GM12878 (cell line): Measurements from ENCODE around the gene MPC1. TPM values are rescaled to one million over a fixed set of nuclear protein-coding genes. Genes with fewer than 3 reads are reported as not detected.

Experiments used
- ATAC-seq: fragments of 200-7000 bp; cut with Tn5 transposase; 3 replicates; pipeline ENCODE4 v1.9.1; 2020; ENCODE audit warnings: mild to moderate bottlenecking, moderate library complexity
- BruUV-seq: library from RNA; stranded (reverse); fragments of 400-500 nt; replicated peaks from 2 replicates; lab custom pipeline; 2021; lab: Mats Ljungman, UMichigan
- CTCF ChIA-PET: fragments of 300-600 bp; sonication (Branson Sonifier 250); formaldehyde crosslinking; extraction: SDS; loops from one replicate; lab custom pipeline; 2021; ENCODE audit warnings: inconsistent platforms; lab: Yijun Ruan, JAX
- POLR2A ChIA-PET: fragments of 350-600 bp; formaldehyde crosslinking; extraction: SDS; loops from one replicate; lab custom pipeline; 2021; ENCODE audit warnings: inconsistent platforms; lab: Charles Lee
- RAD21 ChIA-PET: fragments of 300-600 bp; sonication (Branson Sonifier 250); formaldehyde crosslinking; loops from one replicate; lab custom pipeline; 2023; ENCODE audit warnings: antibody characterized with exemption; ENCODE audit not compliant: unreplicated experiment; lab: Charles Lee
- SMC1A ChIA-PET: fragments of 300-600 bp; sonication (Branson Sonifier 250); formaldehyde crosslinking; loops from one replicate; lab custom pipeline; 2023; ENCODE audit not compliant: unreplicated experiment, uncharacterized antibody; lab: Charles Lee
- DNase-seq: peaks from one replicate; pipeline ENCODE4 v3.0.0-alpha.2; 2011; ENCODE audit warnings: low read depth, low spot score
- FAIRE-seq: peaks from 3 replicates; lab custom pipeline; 2011; peaks lifted over from hg19 to GRCh38; lab: Jason Lieb, UNC
- H2AFZ ChIP-seq: 2 replicates; pipeline ENCODE4 v1.6.0; 2011; ENCODE audit warnings: low read depth, low read length, control low read depth; ENCODE audit not compliant: control insufficient read depth
- H3K27ac ChIP-seq: 2 replicates; pipeline ENCODE4 v1.5.1; 2011; ENCODE audit warnings: control low read depth; ENCODE audit not compliant: control insufficient read depth, insufficient read depth
- H3K27me3 ChIP-seq, 2 experiments: replicated peaks in 1 of 2; 2 replicates each; pipeline versions ENCODE4 v1.6.0 to v1.6.1; 2011; ENCODE audit warnings: low read length in 1 of 2; ENCODE audit not compliant: control insufficient read depth in 2 of 2, insufficient read depth in 2 of 2
- H3K36me3 ChIP-seq, 2 experiments: 2 replicates each; pipeline ENCODE4 v1.5.1; 2011; ENCODE audit warnings: low read length in 1 of 2; ENCODE audit not compliant: control insufficient read depth in 2 of 2, insufficient read depth in 2 of 2
- H3K4me1 ChIP-seq: 2 replicates; pipeline ENCODE4 v1.6.1; 2011; ENCODE audit warnings: mild to moderate bottlenecking, low read length, moderate library complexity, mixed read lengths; ENCODE audit not compliant: control insufficient read depth, insufficient read depth
- H3K4me2 ChIP-seq: 2 replicates; pipeline ENCODE4 v1.6.0; 2011; ENCODE audit warnings: control low read depth; ENCODE audit not compliant: control insufficient read depth, insufficient read depth
- H3K4me3 ChIP-seq: fragments of 200-600 bp; sonication (generic); 2 replicates; pipeline ENCODE4 v1.5.1; 2016
- H3K79me2 ChIP-seq: 2 replicates; pipeline ENCODE4 v1.6.0; 2011; ENCODE audit warnings: low read length; ENCODE audit not compliant: control insufficient read depth, insufficient read depth
- H3K9ac ChIP-seq: 2 replicates; pipeline ENCODE4 v1.8.0; 2011; ENCODE audit warnings: low read length, control low read depth, mixed read lengths; ENCODE audit not compliant: control insufficient read depth, insufficient read depth
- H3K9me3 ChIP-seq: replicated peaks from 3 replicates; pipeline ENCODE4 v1.5.1; 2011; ENCODE audit warnings: mild to moderate bottlenecking, low read length; ENCODE audit not compliant: control insufficient read depth, insufficient read depth
- H4K20me1 ChIP-seq: 2 replicates; pipeline ENCODE4 v1.6.0; 2011; ENCODE audit not compliant: control insufficient read depth, insufficient read depth
- FOS ChIP-seq: IDR thresholded peaks from 3 replicates; pipeline ENCODE4 v1.6.1; 2011; ENCODE audit warnings: borderline replicate concordance; ENCODE audit not compliant: insufficient read length; ENCODE audit errors: extremely low read depth
- JUNB ChIP-seq: IDR thresholded peaks from 2 replicates; pipeline ENCODE4 v1.6.1; 2016; ENCODE audit warnings: antibody characterized with exemption, mild to moderate bottlenecking
- WGBS: methylation state at CpG from one replicate; pipeline ENCODE4 v1.1.6; 2016; ENCODE audit warnings: low lambda C conversion rate; ENCODE audit not compliant: insufficient replicate concordance, insufficient coverage; ENCODE audit errors: missing lambda C conversion rate; 5-methylcytosine and 5-hydroxymethylcytosine counted together
- in situ Hi-C: fragments of 300-500 bp; cut with MboI; formaldehyde crosslinking; loops from 9 replicates; pipeline ENCODE4 v1.14.3; 2018; ENCODE audit warnings: mixed read lengths
- intact Hi-C: fragments of 100-400 bp; cut with micrococcal nuclease; formaldehyde crosslinking; loops from one replicate; pipeline ENCODE4 v1.14.2; 2022; ENCODE audit not compliant: unreplicated experiment
- polyA plus RNA-seq, 11 experiments: library from polyadenylated mRNA; depleted of rRNA in 4 of 11; unstranded in 6 of 11; stranded (reverse) in 5 of 11; fragments of >200 nt; fragmentation: Nextera tagmentation in 4 of 11; fragmentation: Illumina TruSeq in 1 of 11; extraction: Ambion mirVana in 4 of 11; extraction: Trizol in 1 of 11; gene quantifications; 1 replicate in 1 of 11; 2 replicates in 10 of 11; pipeline versions ENCODE4 v1.2.1 to v1.2.3, GENCODE V29; 2011 to 2016; ENCODE audit warnings: inconsistent platforms in 2 of 11, missing spikeins in 2 of 11, low read depth in 1 of 11
- total RNA-seq, 4 experiments: library from RNA; depleted of rRNA in 3 of 4; stranded (reverse); fragments of >200 nt in 3 of 4; fragmentation: Illumina TruSeq in 1 of 4; extraction: Trizol in 1 of 4; gene quantifications; 2 replicates each; pipeline versions ENCODE4 v1.2.1 to v1.2.3, GENCODE V29; 2013 to 2021
- TF ChIP-seq, protein P1 (sequence below): IDR thresholded peaks from 2 replicates; pipeline ENCODE4 v1.6.1; 2011; ENCODE audit warnings: low read depth, low read length, improper control_type of control experiment, borderline replicate concordance
- TF ChIP-seq, protein P2 (sequence below): fragments of 450-650 bp; IDR thresholded peaks from 2 replicates; pipeline ENCODE4 v1.6.1; 2017; ENCODE audit warnings: mild to moderate bottlenecking, moderate library complexity
- TF ChIP-seq, protein P3 (sequence below): fragments of 150-350 bp; IDR thresholded peaks from 2 replicates; pipeline ENCODE4 v1.6.1; 2014; ENCODE audit warnings: mild to moderate bottlenecking, low read depth, low read length

The MPC1 gene
- total and polyA plus RNA-seq, 10 of the 15 experiments (the other 5 are each of a cell fraction or from before 2014, with no cell fraction given), result 53.2 to 177 (median 78.8) TPM

DNA sequence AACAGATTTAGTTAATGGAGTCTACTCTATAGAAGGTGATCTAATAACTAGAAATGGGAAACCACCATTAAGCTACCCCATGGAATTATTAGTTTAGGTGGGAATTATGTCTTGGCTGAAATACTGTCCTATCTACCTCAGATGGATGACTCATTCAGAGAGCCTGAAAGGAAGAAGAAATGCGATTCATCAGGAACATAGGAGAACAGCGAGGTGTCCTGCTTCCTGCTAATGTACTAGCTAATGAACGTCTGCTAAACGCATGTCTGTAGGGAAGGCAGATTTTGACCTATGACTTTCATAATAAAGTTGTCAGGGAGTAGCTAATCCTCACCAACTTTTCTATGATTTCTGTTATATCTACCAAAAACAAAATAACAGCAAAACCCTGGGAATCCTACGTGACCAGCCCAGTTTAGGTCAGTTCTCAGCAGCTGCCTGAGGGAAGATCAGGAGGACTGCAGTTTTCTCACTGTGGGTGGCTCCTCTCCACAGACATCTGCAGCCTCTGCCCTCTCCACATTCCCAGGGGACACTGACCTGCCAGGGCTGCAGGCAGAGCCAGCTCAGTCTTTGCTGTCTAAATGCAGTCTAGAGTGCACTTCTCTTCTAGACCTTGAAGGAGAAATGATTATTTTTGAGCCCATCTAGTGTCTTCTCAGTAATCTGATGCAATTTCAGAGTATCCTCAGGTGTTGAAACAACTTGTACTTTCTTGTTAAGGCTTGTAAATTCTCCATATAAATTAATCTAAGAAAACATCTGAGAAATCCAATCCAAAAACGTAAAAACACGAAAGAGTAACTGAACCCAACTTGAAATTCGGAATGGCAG lies 22.3 kb downstream of the MPC1 start (continued):
- TF ChIP-seq, protein P1, sequence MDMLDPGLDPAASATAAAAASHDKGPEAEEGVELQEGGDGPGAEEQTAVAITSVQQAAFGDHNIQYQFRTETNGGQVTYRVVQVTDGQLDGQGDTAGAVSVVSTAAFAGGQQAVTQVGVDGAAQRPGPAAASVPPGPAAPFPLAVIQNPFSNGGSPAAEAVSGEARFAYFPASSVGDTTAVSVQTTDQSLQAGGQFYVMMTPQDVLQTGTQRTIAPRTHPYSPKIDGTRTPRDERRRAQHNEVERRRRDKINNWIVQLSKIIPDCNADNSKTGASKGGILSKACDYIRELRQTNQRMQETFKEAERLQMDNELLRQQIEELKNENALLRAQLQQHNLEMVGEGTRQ, result no peak

DNA sequence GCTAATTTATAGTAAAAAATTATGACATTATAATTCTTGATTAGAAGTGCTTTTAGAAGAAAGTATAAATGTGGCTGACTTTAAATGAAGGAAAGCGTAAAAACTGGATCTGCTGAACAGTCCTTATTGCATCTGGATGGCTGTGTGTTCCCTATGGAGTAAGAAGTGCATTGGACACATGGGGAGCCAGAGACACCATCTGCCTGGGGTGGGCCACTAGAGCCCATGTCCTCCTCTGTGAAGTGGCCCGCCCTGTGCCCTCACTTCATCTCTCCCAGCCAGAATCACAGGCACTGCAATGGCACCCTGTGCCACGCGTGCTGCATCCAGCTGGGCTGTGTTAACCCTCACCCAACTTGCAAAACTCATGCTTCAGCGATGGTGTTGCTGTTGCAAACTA lies 27.2 kb downstream of the MPC1 start:
- ATAC-seq, result no peak
- intact Hi-C loops, result no loop called here
- CTCF ChIA-PET, result interaction anchor here (0.8 to 1.0 kb wide), 2 partner anchors 18 to 24 kb away, joined by 3 to 4 read pairs; no protein-coding TSS in a partner anchor

More for the DNA sequence above, 27.2 kb downstream of the MPC1 start:
- H3K4me1 ChIP-seq, result peaks cover 4% of the 10 kb centered on the region
- no peak for DNase-seq
- ChIA-PET POLR2A (no interaction called here), RAD21 (no interaction called here), SMC1A (interaction anchor here (1.2 to 3.5 kb wide), 3 partner anchors 10 to 46 kb away, joined by 3 to 17 read pairs (median 4); no protein-coding TSS in a partner anchor)
- no peaks in the 10 kb centered on the region; the same call in 1 of the 3 replicates for H3K9me3 ChIP-seq
- no peak overlapping the region for H3K27ac ChIP-seq
- TF ChIP-seq FOS (no peak), JUNB (no peak)
- TF ChIP-seq, protein P2, sequence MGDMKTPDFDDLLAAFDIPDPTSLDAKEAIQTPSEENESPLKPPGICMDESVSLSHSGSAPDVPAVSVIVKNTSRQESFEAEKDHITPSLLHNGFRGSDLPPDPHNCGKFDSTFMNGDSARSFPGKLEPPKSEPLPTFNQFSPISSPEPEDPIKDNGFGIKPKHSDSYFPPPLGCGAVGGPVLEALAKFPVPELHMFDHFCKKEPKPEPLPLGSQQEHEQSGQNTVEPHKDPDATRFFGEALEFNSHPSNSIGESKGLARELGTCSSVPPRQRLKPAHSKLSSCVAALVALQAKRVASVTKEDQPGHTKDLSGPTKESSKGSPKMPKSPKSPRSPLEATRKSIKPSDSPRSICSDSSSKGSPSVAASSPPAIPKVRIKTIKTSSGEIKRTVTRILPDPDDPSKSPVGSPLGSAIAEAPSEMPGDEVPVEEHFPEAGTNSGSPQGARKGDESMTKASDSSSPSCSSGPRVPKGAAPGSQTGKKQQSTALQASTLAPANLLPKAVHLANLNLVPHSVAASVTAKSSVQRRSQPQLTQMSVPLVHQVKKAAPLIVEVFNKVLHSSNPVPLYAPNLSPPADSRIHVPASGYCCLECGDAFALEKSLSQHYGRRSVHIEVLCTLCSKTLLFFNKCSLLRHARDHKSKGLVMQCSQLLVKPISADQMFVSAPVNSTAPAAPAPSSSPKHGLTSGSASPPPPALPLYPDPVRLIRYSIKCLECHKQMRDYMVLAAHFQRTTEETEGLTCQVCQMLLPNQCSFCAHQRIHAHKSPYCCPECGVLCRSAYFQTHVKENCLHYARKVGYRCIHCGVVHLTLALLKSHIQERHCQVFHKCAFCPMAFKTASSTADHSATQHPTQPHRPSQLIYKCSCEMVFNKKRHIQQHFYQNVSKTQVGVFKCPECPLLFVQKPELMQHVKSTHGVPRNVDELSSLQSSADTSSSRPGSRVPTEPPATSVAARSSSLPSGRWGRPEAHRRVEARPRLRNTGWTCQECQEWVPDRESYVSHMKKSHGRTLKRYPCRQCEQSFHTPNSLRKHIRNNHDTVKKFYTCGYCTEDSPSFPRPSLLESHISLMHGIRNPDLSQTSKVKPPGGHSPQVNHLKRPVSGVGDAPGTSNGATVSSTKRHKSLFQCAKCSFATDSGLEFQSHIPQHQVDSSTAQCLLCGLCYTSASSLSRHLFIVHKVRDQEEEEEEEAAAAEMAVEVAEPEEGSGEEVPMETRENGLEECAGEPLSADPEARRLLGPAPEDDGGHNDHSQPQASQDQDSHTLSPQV, result no peak
- TF ChIP-seq, protein P3, sequence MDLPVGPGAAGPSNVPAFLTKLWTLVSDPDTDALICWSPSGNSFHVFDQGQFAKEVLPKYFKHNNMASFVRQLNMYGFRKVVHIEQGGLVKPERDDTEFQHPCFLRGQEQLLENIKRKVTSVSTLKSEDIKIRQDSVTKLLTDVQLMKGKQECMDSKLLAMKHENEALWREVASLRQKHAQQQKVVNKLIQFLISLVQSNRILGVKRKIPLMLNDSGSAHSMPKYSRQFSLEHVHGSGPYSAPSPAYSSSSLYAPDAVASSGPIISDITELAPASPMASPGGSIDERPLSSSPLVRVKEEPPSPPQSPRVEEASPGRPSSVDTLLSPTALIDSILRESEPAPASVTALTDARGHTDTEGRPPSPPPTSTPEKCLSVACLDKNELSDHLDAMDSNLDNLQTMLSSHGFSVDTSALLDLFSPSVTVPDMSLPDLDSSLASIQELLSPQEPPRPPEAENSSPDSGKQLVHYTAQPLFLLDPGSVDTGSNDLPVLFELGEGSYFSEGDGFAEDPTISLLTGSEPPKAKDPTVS, result no peak
- no peak for FAIRE-seq
- no peak overlapping the region for H2AFZ ChIP-seq
- H3K9ac ChIP-seq, result no peak overlapping the region
- no peak overlapping the region for H3K4me2 ChIP-seq
- BruUV-seq, result no TSS peak
- no peaks in the 10 kb centered on the region for H3K36me3 ChIP-seq
- 52% methylated on average over 5 of the region's 5 CpGs for WGBS
- H3K79me2 ChIP-seq, result no peaks in the 10 kb centered on the region
- no peak overlapping the region for H3K4me3 ChIP-seq
- in situ Hi-C loops, result no loop called here
- no peaks in the 10 kb centered on the region for H4K20me1 ChIP-seq
- no peaks in the 10 kb centered on the region for H3K27me3 ChIP-seq
